Measurements from ENCODE around the gene GZF1.
A peak's percentile ranks its signal among the peaks of the same experiment; 100 is the strongest.

GZF1 gene

GRCh38 chr20:23357767-23358562 is 4.0 kb upstream of the GZF1 start:
- no peaks in the 10 kb centered on the region for H3K27me3 ChIP-seq (ENCODE audit: insufficient read depth, low read length)
- peak overlapping the region; percentile 75 for H3K27ac ChIP-seq (ENCODE audit: low read depth, low read length)
- H3K4me3 ChIP-seq (ENCODE audit: low read depth, low read length) = peak overlapping the region; percentile 77
- H3K79me2 ChIP-seq (ENCODE audit: control insufficient read depth, insufficient read depth, low read length, unreplicated experiment) = peaks cover 22% of the 10 kb centered on the region
- no peaks in the 10 kb centered on the region for H3K36me3 ChIP-seq (ENCODE audit: insufficient read depth, low read length)
- H3K4me1 ChIP-seq (ENCODE audit: control insufficient read depth, insufficient read depth, low read length, unreplicated experiment) = peaks cover 17% of the 10 kb centered on the region
- H2AFZ ChIP-seq (ENCODE audit: low read length, unreplicated experiment) = peak overlapping the region; percentile 43

GRCh38 chr20:23358563-23358906 is 3.4 kb upstream of the GZF1 start:
- peak overlapping the region; percentile 7 for H2AFZ ChIP-seq (ENCODE audit: low read length, unreplicated experiment)
- peaks cover 22% of the 10 kb centered on the region for H3K4me1 ChIP-seq (ENCODE audit: control insufficient read depth, insufficient read depth, low read length, unreplicated experiment)
- H3K27me3 ChIP-seq (ENCODE audit: insufficient read depth, low read length) = no peaks in the 10 kb centered on the region
- H3K27ac ChIP-seq (ENCODE audit: low read depth, low read length) = peak overlapping the region; percentile 8; the same call in 1 of the 2 replicates
- no peaks in the 10 kb centered on the region for H3K36me3 ChIP-seq (ENCODE audit: insufficient read depth, low read length)
- peaks cover 22% of the 10 kb centered on the region for H3K79me2 ChIP-seq (ENCODE audit: control insufficient read depth, insufficient read depth, low read length, unreplicated experiment)
- peak overlapping the region; percentile 68 for H3K4me3 ChIP-seq (ENCODE audit: low read depth, low read length)

- Histone ChIP-seq H2AFZ (ENCODE audit: low read length, unreplicated experiment) (peak overlapping the region; percentile 7), H3K36me3 (ENCODE audit: insufficient read depth, low read length) (no peaks in the 10 kb centered on the region), H3K4me1 (ENCODE audit: control insufficient read depth, insufficient read depth, low read length, unreplicated experiment) (peaks cover 27% of the 10 kb centered on the region), H3K27ac (ENCODE audit: low read depth, low read length) (no peak overlapping the region), H3K79me2 (ENCODE audit: control insufficient read depth, insufficient read depth, low read length, unreplicated experiment) (peaks cover 22% of the 10 kb centered on the region), H3K4me3 (ENCODE audit: low read depth, low read length) (no peak overlapping the region), H3K27me3 (ENCODE audit: insufficient read depth, low read length) (no peaks in the 10 kb centered on the region)
Measured at GRCh38 chr20:23358923-23359593, 2.9 kb upstream of the GZF1 start.

GRCh38 chr20:23360531-23360930 is 1.5 kb upstream of the GZF1 start:
- Histone ChIP-seq H3K27ac (ENCODE audit: low read depth, low read length) (peak overlapping the region; percentile 95), H3K4me3 (ENCODE audit: low read depth, low read length) (peak overlapping the region; percentile 93), H3K27me3 (ENCODE audit: insufficient read depth, low read length) (no peaks in the 10 kb centered on the region), H3K79me2 (ENCODE audit: control insufficient read depth, insufficient read depth, low read length, unreplicated experiment) (peaks cover 32% of the 10 kb centered on the region), H3K36me3 (ENCODE audit: insufficient read depth, low read length) (no peaks in the 10 kb centered on the region), H3K4me1 (ENCODE audit: control insufficient read depth, insufficient read depth, low read length, unreplicated experiment) (peaks cover 27% of the 10 kb centered on the region), H2AFZ (ENCODE audit: low read length, unreplicated experiment) (peak overlapping the region; percentile 55)

GRCh38 chr20:23361119-23361475 is 885 bp upstream of the GZF1 start:
- peaks cover 38% of the 10 kb centered on the region for H3K79me2 ChIP-seq (ENCODE audit: control insufficient read depth, insufficient read depth, low read length, unreplicated experiment)
- peak overlapping the region; percentile 95 for H3K27ac ChIP-seq (ENCODE audit: low read depth, low read length)
- H2AFZ ChIP-seq (ENCODE audit: low read length, unreplicated experiment) = peak overlapping the region; percentile 55
- no peaks in the 10 kb centered on the region for H3K27me3 ChIP-seq (ENCODE audit: insufficient read depth, low read length)
- peaks cover 32% of the 10 kb centered on the region for H3K4me1 ChIP-seq (ENCODE audit: control insufficient read depth, insufficient read depth, low read length, unreplicated experiment)
- H3K4me3 ChIP-seq (ENCODE audit: low read depth, low read length) = peak overlapping the region; percentile 93
- H3K36me3 ChIP-seq (ENCODE audit: insufficient read depth, low read length) = no peaks in the 10 kb centered on the region

- Histone ChIP-seq H3K4me3 (ENCODE audit: low read depth, low read length) (peak overlapping the region; percentile 81), H2AFZ (ENCODE audit: low read length, unreplicated experiment) (no peak overlapping the region), H3K4me1 (ENCODE audit: control insufficient read depth, insufficient read depth, low read length, unreplicated experiment) (peaks cover 42% of the 10 kb centered on the region), H3K27me3 (ENCODE audit: insufficient read depth, low read length) (no peaks in the 10 kb centered on the region), H3K79me2 (ENCODE audit: control insufficient read depth, insufficient read depth, low read length, unreplicated experiment) (peaks cover 52% of the 10 kb centered on the region), H3K27ac (ENCODE audit: low read depth, low read length) (peak overlapping the region; percentile 73), H3K36me3 (ENCODE audit: insufficient read depth, low read length) (no peaks in the 10 kb centered on the region)
Measured at GRCh38 chr20:23362392-23363256, 642 bp downstream of the GZF1 start.

GRCh38 chr20:23363257-23363649 is 1.3 kb downstream of the GZF1 start:
- H3K4me1 ChIP-seq (ENCODE audit: control insufficient read depth, insufficient read depth, low read length, unreplicated experiment) = peaks cover 49% of the 10 kb centered on the region
- H3K27ac ChIP-seq (ENCODE audit: low read depth, low read length) = peak overlapping the region; percentile 73; the same call in 1 of the 2 replicates
- peaks cover 58% of the 10 kb centered on the region for H3K79me2 ChIP-seq (ENCODE audit: control insufficient read depth, insufficient read depth, low read length, unreplicated experiment)
- H3K27me3 ChIP-seq (ENCODE audit: insufficient read depth, low read length) = no peaks in the 10 kb centered on the region
- H3K4me3 ChIP-seq (ENCODE audit: low read depth, low read length) = peak overlapping the region; percentile 81
- H3K36me3 ChIP-seq (ENCODE audit: insufficient read depth, low read length) = no peaks in the 10 kb centered on the region
- no peak overlapping the region for H2AFZ ChIP-seq (ENCODE audit: low read length, unreplicated experiment)

GRCh38 chr20:23365390-23366165 is 3.6 kb downstream of the GZF1 start:
- peaks cover 14% of the 10 kb centered on the region; the same call in 1 of the 2 replicates for H3K36me3 ChIP-seq (ENCODE audit: insufficient read depth, low read length)
- H3K4me3 ChIP-seq (ENCODE audit: low read depth, low read length) = peak overlapping the region; percentile 56
- H3K4me1 ChIP-seq (ENCODE audit: control insufficient read depth, insufficient read depth, low read length, unreplicated experiment) = peaks cover 49% of the 10 kb centered on the region
- peaks cover 66% of the 10 kb centered on the region for H3K79me2 ChIP-seq (ENCODE audit: control insufficient read depth, insufficient read depth, low read length, unreplicated experiment)
- no peaks in the 10 kb centered on the region for H3K27me3 ChIP-seq (ENCODE audit: insufficient read depth, low read length)
- H3K27ac ChIP-seq (ENCODE audit: low read depth, low read length) = no peak overlapping the region; the same call in 1 of the 2 replicates
- no peak overlapping the region for H2AFZ ChIP-seq (ENCODE audit: low read length, unreplicated experiment)

- Histone ChIP-seq H3K4me3 (ENCODE audit: low read depth, low read length) (peak overlapping the region; percentile 56), H2AFZ (ENCODE audit: low read length, unreplicated experiment) (no peak overlapping the region), H3K27ac (ENCODE audit: low read depth, low read length) (no peak overlapping the region; the same call in 1 of the 2 replicates), H3K79me2 (ENCODE audit: control insufficient read depth, insufficient read depth, low read length, unreplicated experiment) (peaks cover 66% of the 10 kb centered on the region), H3K4me1 (ENCODE audit: control insufficient read depth, insufficient read depth, low read length, unreplicated experiment) (peaks cover 43% of the 10 kb centered on the region), H3K27me3 (ENCODE audit: insufficient read depth, low read length) (no peaks in the 10 kb centered on the region), H3K36me3 (ENCODE audit: insufficient read depth, low read length) (peaks cover 22% of the 10 kb centered on the region)
Measured at GRCh38 chr20:23366384-23366783, 4.4 kb downstream of the GZF1 start.

GRCh38 chr20:23367770-23368169 is 5.8 kb downstream of the GZF1 start:
- Histone ChIP-seq H3K4me1 (ENCODE audit: control insufficient read depth, insufficient read depth, low read length, unreplicated experiment) (peaks cover 43% of the 10 kb centered on the region), H3K27me3 (ENCODE audit: insufficient read depth, low read length) (no peaks in the 10 kb centered on the region), H3K4me3 (ENCODE audit: low read depth, low read length) (0 out of 2 replicates have a peak overlapping the region, but pooled peaks have one; percentile 10), H3K36me3 (ENCODE audit: insufficient read depth, low read length) (peaks cover 22% of the 10 kb centered on the region), H3K79me2 (ENCODE audit: control insufficient read depth, insufficient read depth, low read length, unreplicated experiment) (peaks cover 62% of the 10 kb centered on the region), H2AFZ (ENCODE audit: low read length, unreplicated experiment) (no peak overlapping the region), H3K27ac (ENCODE audit: low read depth, low read length) (peak overlapping the region; percentile 38; the same call in 1 of the 2 replicates)

Data from ACC112 (cell line).